ENCODE data around the gene KANK4. TPM values are rescaled to one million over a fixed set of nuclear protein-coding genes. Genes with fewer than 3 reads are reported as not detected.

Gene KANK4
- total RNA-seq, 2 experiments from 2014 or later, result not detected

GRCh38 chr1:62314454-62315350 is 4.5 kb downstream of the KANK4 start:
- no peaks in the 10 kb centered on the region for H3K9me3 Mint-ChIP-seq
- ATAC-seq (no peak), DNase-seq (no peak)
- TF ChIP-seq CTCF (IDR thresholded peaks at IDR 0.05), result no peak
- POLR2A ChIA-PET, result no interaction called here
- CTCF ChIA-PET, result no interaction called here
- peaks cover 3% of the 10 kb centered on the region for H3K4me1 Mint-ChIP-seq (ENCODE audit: low read depth)
- H3K27me3 Mint-ChIP-seq, result peaks cover 12% of the 10 kb centered on the region
- intact Hi-C loops (cut with micrococcal nuclease), result no loop called here
- H3K4me3 Mint-ChIP-seq, result no peak overlapping the region
- H3K27ac Mint-ChIP-seq, result no peak overlapping the region
- H3K36me3 Mint-ChIP-seq (ENCODE audit: low read depth), result no peaks in the 10 kb centered on the region

GRCh38 chr1:62312698-62313097 is 6.5 kb downstream of the KANK4 start:
- CTCF ChIA-PET, result no interaction called here
- no peak for TF ChIP-seq CTCF (IDR thresholded peaks at IDR 0.05)
- POLR2A ChIA-PET, result interaction anchor here (0.6 kb wide), 1 partner anchor 9 kb away, joined by 3 read pairs; no protein-coding TSS in a partner anchor
- no peak overlapping the region for H3K27ac Mint-ChIP-seq
- H3K9me3 Mint-ChIP-seq, result no peaks in the 10 kb centered on the region
- intact Hi-C loops (cut with micrococcal nuclease), result no loop called here
- H3K36me3 Mint-ChIP-seq (ENCODE audit: low read depth), result no peaks in the 10 kb centered on the region
- DNase-seq (no peak), ATAC-seq (no peak)
- no peaks in the 10 kb centered on the region for H3K4me1 Mint-ChIP-seq (ENCODE audit: low read depth)
- H3K4me3 Mint-ChIP-seq, result no peak overlapping the region
- H3K27me3 Mint-ChIP-seq, result peaks cover 3% of the 10 kb centered on the region

GRCh38 chr1:62311473-62311943 is 7.7 kb downstream of the KANK4 start:
- ChIA-PET POLR2A (no interaction called here), CTCF (no interaction called here)
- Mint-ChIP-seq H3K27me3 (no peaks in the 10 kb centered on the region), H3K27ac (no peak overlapping the region), H3K36me3 (ENCODE audit: low read depth) (no peaks in the 10 kb centered on the region), H3K4me1 (ENCODE audit: low read depth) (no peaks in the 10 kb centered on the region), H3K9me3 (no peaks in the 10 kb centered on the region), H3K4me3 (no peak overlapping the region)
- intact Hi-C loops (cut with micrococcal nuclease), result no loop called here
- DNase-seq, result no peak
- no peak for TF ChIP-seq CTCF (IDR thresholded peaks at IDR 0.05)
- no peak for ATAC-seq

GRCh38 chr1:62309906-62310305 is 9.3 kb downstream of the KANK4 start:
- POLR2A ChIA-PET, result no interaction called here
- no peak for TF ChIP-seq CTCF (IDR thresholded peaks at IDR 0.05)
- no peak for ATAC-seq
- Mint-ChIP-seq H3K36me3 (ENCODE audit: low read depth) (no peaks in the 10 kb centered on the region), H3K4me1 (ENCODE audit: low read depth) (no peaks in the 10 kb centered on the region), H3K9me3 (no peaks in the 10 kb centered on the region), H3K27ac (no peak overlapping the region), H3K4me3 (no peak overlapping the region), H3K27me3 (no peaks in the 10 kb centered on the region)
- no peak for DNase-seq
- CTCF ChIA-PET, result no interaction called here
- intact Hi-C loops (cut with micrococcal nuclease), result no loop called here

- Mint-ChIP-seq H3K4me3 (no peak overlapping the region), H3K36me3 (ENCODE audit: low read depth) (no peaks in the 10 kb centered on the region), H3K4me1 (ENCODE audit: low read depth) (no peaks in the 10 kb centered on the region), H3K9me3 (no peaks in the 10 kb centered on the region), H3K27me3 (no peaks in the 10 kb centered on the region), H3K27ac (no peak overlapping the region)
- CTCF ChIA-PET, result no interaction called here
- intact Hi-C loops (cut with micrococcal nuclease), result no loop called here
- POLR2A ChIA-PET, result no interaction called here
- no peak for ATAC-seq
- TF ChIP-seq CTCF (IDR thresholded peaks at IDR 0.05), result no peak
- no peak for DNase-seq
Measured at GRCh38 chr1:62308606-62309005, 10.6 kb downstream of the KANK4 start.
